Measurements from ENCODE around the gene CMAS.

CMAS gene

DNA sequence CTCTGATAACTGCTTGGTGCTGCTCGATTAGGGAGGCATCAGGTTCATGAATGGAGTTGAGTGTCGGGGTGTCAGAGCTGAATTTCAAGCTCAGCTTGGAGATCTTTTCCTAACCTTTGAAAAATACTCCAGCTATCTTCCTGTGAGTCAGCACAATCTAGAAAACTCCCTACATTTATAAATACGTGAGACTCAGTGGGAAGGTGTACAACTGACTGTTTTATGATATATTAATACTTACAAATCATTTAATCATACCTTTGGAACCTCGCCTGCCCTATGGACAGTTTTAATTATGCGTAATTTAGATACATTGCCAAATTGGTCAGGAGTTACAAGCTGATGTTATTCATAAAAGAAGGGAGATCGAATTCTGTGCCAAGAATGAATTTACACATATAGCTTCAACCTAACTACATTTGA is 961 bp downstream of the CMAS start:
- H3K18ac ChIP-seq (ENCODE audit: low read length): no peak overlapping the region
- H4K8ac ChIP-seq (ENCODE audit: low read depth, low read length): peak overlapping the region; percentile 97
- no peak for DNase-seq
- H2AK5ac ChIP-seq (ENCODE audit: low read length): no peak overlapping the region
- H3K4me1 ChIP-seq (ENCODE audit: control insufficient read depth in 1 of 2, insufficient read depth in 2 of 2, low read length in 2 of 2): no peaks in the 10 kb centered on the region
- H3K27me3 ChIP-seq (ENCODE audit: insufficient read depth, low read length): no peaks in the 10 kb centered on the region
- H3K23ac ChIP-seq (ENCODE audit: low read length): no peak overlapping the region
- H2BK120ac ChIP-seq (ENCODE audit: insufficient read depth, low read length, poor library complexity): no peak overlapping the region
- H3K9me3 ChIP-seq (ENCODE audit: insufficient read depth, low read depth, low read length): no peaks in the 10 kb centered on the region
- peak overlapping the region; percentile 25 for H4K91ac ChIP-seq (ENCODE audit: low read depth, low read length)
- H3K79me2 ChIP-seq (ENCODE audit: control insufficient read depth, insufficient read depth, low read length, poor library complexity): peaks cover 7% of the 10 kb centered on the region
- H3K4me2 ChIP-seq (ENCODE audit: low read length): peak overlapping the region; percentile 71
- H3K4me3 ChIP-seq (ENCODE audit: low read depth, low read length): peak overlapping the region; percentile 95
- H3K9ac ChIP-seq (ENCODE audit: low read length): peak overlapping the region; percentile 92
- peaks cover 0 to 1% of the 10 kb centered on the region in 2 experiments for H3K36me3 ChIP-seq (ENCODE audit: control insufficient read depth in 1 of 2, insufficient read depth in 2 of 2, low read length in 2 of 2)
- peak overlapping the region; percentile 82 for H2AFZ ChIP-seq (ENCODE audit: insufficient read depth, low read length, poor library complexity)
- H4K12ac ChIP-seq (ENCODE audit: low read depth, low read length): no peak overlapping the region
- no CpG with 5 or more reads among the region's 6 CpGs for WGBS (ENCODE audit: extremely low coverage, insufficient coverage, insufficient read length)
- H2BK12ac ChIP-seq (ENCODE audit: low read length): no peak overlapping the region
- H2BK5ac ChIP-seq (ENCODE audit: low read depth, low read length, poor library complexity): no peak overlapping the region
- H3K14ac ChIP-seq (ENCODE audit: low read length): no peak overlapping the region
- peaks cover 6% of the 10 kb centered on the region for H3K79me1 ChIP-seq (ENCODE audit: low read length)
- peak overlapping the region; percentile 43 for H3K4ac ChIP-seq (ENCODE audit: low read depth, low read length)
- H3K27ac ChIP-seq (ENCODE audit: low read depth, low read length): no peak overlapping the region

DNA sequence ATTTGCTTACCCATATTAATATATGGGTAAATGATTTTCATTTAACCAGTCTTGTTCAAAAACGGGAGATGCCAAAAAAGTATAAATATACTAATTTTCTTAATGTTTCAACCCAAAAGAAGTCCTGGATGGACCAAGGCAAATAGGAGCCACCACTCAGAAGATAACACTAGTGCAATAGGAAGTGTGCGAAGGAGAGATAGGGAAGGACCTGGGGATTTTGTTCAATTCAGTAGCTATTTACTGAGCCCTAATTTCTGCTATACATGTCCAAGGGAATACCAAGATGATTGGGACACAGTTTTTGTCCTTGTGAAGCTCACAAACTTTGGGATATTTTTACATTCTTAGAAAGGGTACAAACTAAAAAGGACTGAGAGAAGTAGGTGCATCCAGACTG is 1.5 kb downstream of the CMAS start:
- Histone ChIP-seq H3K4ac (ENCODE audit: low read depth, low read length) (no peak overlapping the region), H3K4me3 (ENCODE audit: low read depth, low read length) (no peak overlapping the region), H3K9me3 (ENCODE audit: insufficient read depth, low read depth, low read length) (no peaks in the 10 kb centered on the region), H2AFZ (ENCODE audit: insufficient read depth, low read length, poor library complexity) (no peak overlapping the region), H3K79me1 (ENCODE audit: low read length) (peaks cover 6% of the 10 kb centered on the region), H3K18ac (ENCODE audit: low read length) (no peak overlapping the region), H3K9ac (ENCODE audit: low read length) (no peak overlapping the region), H2AK5ac (ENCODE audit: low read length) (no peak overlapping the region), H3K79me2 (ENCODE audit: control insufficient read depth, insufficient read depth, low read length, poor library complexity) (peaks cover 7% of the 10 kb centered on the region), H3K23ac (ENCODE audit: low read length) (no peak overlapping the region), H3K4me1 (ENCODE audit: control insufficient read depth in 1 of 2, insufficient read depth in 2 of 2, low read length in 2 of 2) (no peaks in the 10 kb centered on the region), H4K12ac (ENCODE audit: low read depth, low read length) (no peak overlapping the region), H2BK12ac (ENCODE audit: low read length) (no peak overlapping the region), H4K91ac (ENCODE audit: low read depth, low read length) (no peak overlapping the region), H3K27ac (ENCODE audit: low read depth, low read length) (no peak overlapping the region), H3K14ac (ENCODE audit: low read length) (no peak overlapping the region), H4K8ac (ENCODE audit: low read depth, low read length) (no peak overlapping the region), H3K36me3 (ENCODE audit: control insufficient read depth in 1 of 2, insufficient read depth in 2 of 2, low read length in 2 of 2) (peaks cover 0 to 1% of the 10 kb centered on the region in 2 experiments), H2BK5ac (ENCODE audit: low read depth, low read length, poor library complexity) (no peak overlapping the region), H3K27me3 (ENCODE audit: insufficient read depth, low read length) (no peaks in the 10 kb centered on the region), H2BK120ac (ENCODE audit: insufficient read depth, low read length, poor library complexity) (no peak overlapping the region), H3K4me2 (ENCODE audit: low read length) (no peak overlapping the region)
- no peak for DNase-seq
- no CpG with 5 or more reads among the region's 2 CpGs for WGBS (ENCODE audit: extremely low coverage, insufficient coverage, insufficient read length)

DNA sequence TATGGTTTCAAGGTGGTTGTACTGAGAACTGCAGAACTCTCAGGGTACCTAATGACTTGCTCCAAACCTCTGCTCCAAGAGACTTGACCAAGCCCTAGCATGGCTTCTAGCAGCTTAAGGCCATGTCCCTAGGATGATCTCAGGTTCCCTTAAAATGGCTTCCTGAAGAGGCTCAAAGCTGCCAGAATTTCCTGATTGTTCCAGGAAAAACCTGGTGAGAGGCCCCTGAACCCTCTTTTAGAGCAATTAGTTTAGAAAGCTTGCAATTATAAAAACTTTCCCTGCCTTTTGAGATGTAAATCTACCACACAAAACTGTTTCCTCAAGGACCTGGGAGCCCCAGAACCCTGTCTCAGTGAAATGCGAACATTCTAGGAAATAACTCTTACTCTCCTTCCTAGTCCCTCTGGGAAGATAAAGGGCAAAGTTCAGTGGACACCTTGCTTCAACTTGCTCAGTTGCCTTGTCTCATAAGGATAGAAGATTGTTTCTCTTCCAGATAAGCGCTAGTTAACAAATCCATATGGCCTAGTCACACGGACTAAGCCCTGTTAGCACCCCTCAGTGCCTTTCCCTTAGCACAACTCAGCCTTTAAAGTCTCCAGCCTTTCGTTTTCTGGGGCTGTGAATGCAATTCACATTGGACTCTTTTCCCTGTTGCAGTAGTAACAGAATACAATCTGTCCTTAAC is 2.5 kb downstream of the CMAS start:
- Histone ChIP-seq H3K4me1 (ENCODE audit: control insufficient read depth in 1 of 2, insufficient read depth in 2 of 2, low read length in 2 of 2) (no peaks in the 10 kb centered on the region), H3K36me3 (ENCODE audit: control insufficient read depth in 1 of 2, insufficient read depth in 2 of 2, low read length in 2 of 2) (peaks cover 0 to 1% of the 10 kb centered on the region in 2 experiments), H3K4me3 (ENCODE audit: low read depth, low read length) (no peak overlapping the region), H2AK5ac (ENCODE audit: low read length) (no peak overlapping the region), H3K4ac (ENCODE audit: low read depth, low read length) (no peak overlapping the region), H4K91ac (ENCODE audit: low read depth, low read length) (no peak overlapping the region), H3K79me2 (ENCODE audit: control insufficient read depth, insufficient read depth, low read length, poor library complexity) (peaks cover 7% of the 10 kb centered on the region), H3K27ac (ENCODE audit: low read depth, low read length) (no peak overlapping the region), H3K18ac (ENCODE audit: low read length) (no peak overlapping the region), H3K79me1 (ENCODE audit: low read length) (peaks cover 6% of the 10 kb centered on the region), H3K27me3 (ENCODE audit: insufficient read depth, low read length) (no peaks in the 10 kb centered on the region), H4K8ac (ENCODE audit: low read depth, low read length) (no peak overlapping the region), H3K14ac (ENCODE audit: low read length) (no peak overlapping the region), H2BK120ac (ENCODE audit: insufficient read depth, low read length, poor library complexity) (no peak overlapping the region), H3K9ac (ENCODE audit: low read length) (no peak overlapping the region), H4K12ac (ENCODE audit: low read depth, low read length) (no peak overlapping the region), H2BK5ac (ENCODE audit: low read depth, low read length, poor library complexity) (no peak overlapping the region), H3K23ac (ENCODE audit: low read length) (no peak overlapping the region), H2BK12ac (ENCODE audit: low read length) (no peak overlapping the region), H2AFZ (ENCODE audit: insufficient read depth, low read length, poor library complexity) (no peak overlapping the region), H3K4me2 (ENCODE audit: low read length) (no peak overlapping the region), H3K9me3 (ENCODE audit: insufficient read depth, low read depth, low read length) (no peaks in the 10 kb centered on the region)
- no peak for DNase-seq
- WGBS (ENCODE audit: extremely low coverage, insufficient coverage, insufficient read length): no CpG with 5 or more reads among the region's 4 CpGs

DNA sequence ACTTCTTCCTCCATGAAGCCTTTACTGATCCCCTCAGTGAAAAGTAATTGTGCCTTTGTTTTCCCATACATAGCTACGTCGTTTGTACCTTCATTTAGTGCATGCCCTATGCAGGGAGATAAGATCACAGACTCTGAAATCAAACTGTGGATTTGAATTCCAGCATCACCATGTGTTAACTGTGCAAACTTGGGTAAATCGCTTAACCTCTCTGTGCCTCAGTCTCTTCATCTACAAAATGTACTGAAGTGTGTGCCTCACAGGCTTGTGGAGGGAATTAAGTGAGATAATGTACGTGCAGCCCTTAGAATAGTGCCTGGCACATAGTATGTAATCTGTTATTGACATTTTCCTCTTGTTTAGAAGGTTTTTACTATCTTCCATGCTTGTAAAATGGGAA is 4.1 kb downstream of the CMAS start:
- no peaks in the 10 kb centered on the region for H3K9me3 ChIP-seq (ENCODE audit: insufficient read depth, low read depth, low read length)
- no CpG with 5 or more reads among the region's 4 CpGs for WGBS (ENCODE audit: extremely low coverage, insufficient coverage, insufficient read length)
- no peaks in the 10 kb centered on the region for H3K4me1 ChIP-seq (ENCODE audit: control insufficient read depth in 1 of 2, insufficient read depth in 2 of 2, low read length in 2 of 2)
- no peak overlapping the region for H3K4ac ChIP-seq (ENCODE audit: low read depth, low read length)
- H3K36me3 ChIP-seq (ENCODE audit: control insufficient read depth in 1 of 2, insufficient read depth in 2 of 2, low read length in 2 of 2): peaks cover 0 to 1% of the 10 kb centered on the region in 2 experiments
- H3K4me2 ChIP-seq (ENCODE audit: low read length): no peak overlapping the region
- H2BK12ac ChIP-seq (ENCODE audit: low read length): no peak overlapping the region
- no peak for DNase-seq
- H4K8ac ChIP-seq (ENCODE audit: low read depth, low read length): no peak overlapping the region
- H3K27ac ChIP-seq (ENCODE audit: low read depth, low read length): no peak overlapping the region
- H2BK120ac ChIP-seq (ENCODE audit: insufficient read depth, low read length, poor library complexity): no peak overlapping the region
- no peak overlapping the region for H4K12ac ChIP-seq (ENCODE audit: low read depth, low read length)
- H3K79me2 ChIP-seq (ENCODE audit: control insufficient read depth, insufficient read depth, low read length, poor library complexity): peaks cover 7% of the 10 kb centered on the region
- no peak overlapping the region for H3K23ac ChIP-seq (ENCODE audit: low read length)
- H3K4me3 ChIP-seq (ENCODE audit: low read depth, low read length): no peak overlapping the region
- no peak overlapping the region for H2AK5ac ChIP-seq (ENCODE audit: low read length)
- peaks cover 6% of the 10 kb centered on the region for H3K79me1 ChIP-seq (ENCODE audit: low read length)
- no peak overlapping the region for H3K9ac ChIP-seq (ENCODE audit: low read length)
- H3K27me3 ChIP-seq (ENCODE audit: insufficient read depth, low read length): no peaks in the 10 kb centered on the region
- H4K91ac ChIP-seq (ENCODE audit: low read depth, low read length): no peak overlapping the region
- no peak overlapping the region for H3K14ac ChIP-seq (ENCODE audit: low read length)
- H3K18ac ChIP-seq (ENCODE audit: low read length): no peak overlapping the region
- no peak overlapping the region for H2BK5ac ChIP-seq (ENCODE audit: low read depth, low read length, poor library complexity)
- H2AFZ ChIP-seq (ENCODE audit: insufficient read depth, low read length, poor library complexity): no peak overlapping the region
